Astrocyte of the hippocampus (primary cell): ENCODE results near the gene SCGN.

Source experiments
- DNase-seq: peaks from one replicate; pipeline ENCODE4 v3.0.0; 2011; ENCODE audit warnings: low read depth, low spot score

SCGN gene

GRCh38 chr6:25652007-25652515 lies at the start of gene SCGN:
Gene SCGN (plus strand): TSS chr6:25652215. CDS start chr6:25652404, 189 bp downstream.
- peak; percentile 86 for DNase-seq

- no peak for DNase-seq
Measured at GRCh38 chr6:25602674-25602982, 49.4 kb upstream of the SCGN start.

- no peak for DNase-seq
Measured at GRCh38 chr6:25603251-25603650, 48.8 kb upstream of the SCGN start.

- DNase-seq = no peak
Measured at GRCh38 chr6:25606151-25606550, 45.9 kb upstream of the SCGN start.

- no peak for DNase-seq
Measured at GRCh38 chr6:25608558-25609174, 43.3 kb upstream of the SCGN start.

- DNase-seq = no peak
Measured at GRCh38 chr6:25612666-25613065, 39.3 kb upstream of the SCGN start.

DNA sequence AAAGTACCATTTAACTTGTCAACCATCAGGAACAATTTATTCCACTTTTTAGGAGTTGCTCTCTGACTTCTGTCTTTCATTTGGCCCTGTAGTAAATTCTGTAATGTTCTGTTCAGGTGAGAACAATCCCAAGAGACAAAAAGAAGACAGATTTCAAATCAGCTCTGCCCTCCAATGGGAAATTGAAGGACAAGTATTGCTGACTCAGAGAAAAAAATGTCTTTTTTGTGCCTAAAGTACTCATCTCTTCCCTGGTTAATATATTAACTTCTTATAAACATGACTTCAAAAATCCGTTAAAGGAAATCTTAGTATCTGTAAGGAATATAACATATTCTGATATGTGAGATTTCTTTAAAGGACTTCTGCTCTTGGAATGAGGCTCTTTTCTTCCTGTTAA lies 38.6 kb upstream of the SCGN start:
- no peak for DNase-seq

DNA sequence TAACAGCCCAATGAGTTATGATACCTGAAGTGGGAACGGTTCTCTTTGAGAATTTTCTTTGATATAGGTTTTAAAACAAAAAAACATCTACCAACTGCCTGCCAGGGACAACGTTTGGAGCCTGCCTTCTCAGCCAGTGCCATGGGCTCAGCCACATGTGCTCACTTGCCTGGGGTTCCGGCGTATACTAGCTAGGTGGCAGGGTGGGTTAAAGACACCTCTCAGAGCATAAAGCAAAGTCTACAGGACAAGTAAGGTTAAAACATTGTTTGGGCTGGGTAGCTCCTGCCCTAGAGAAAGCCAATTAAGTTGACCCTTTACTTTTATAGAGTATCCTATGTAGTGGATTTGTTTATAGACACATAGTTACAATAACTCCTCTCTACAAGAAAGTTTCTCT lies 38.0 kb upstream of the SCGN start:
- DNase-seq = no peak

- DNase-seq = no peak
Measured at GRCh38 chr6:25615471-25615870, 36.5 kb upstream of the SCGN start.

DNA sequence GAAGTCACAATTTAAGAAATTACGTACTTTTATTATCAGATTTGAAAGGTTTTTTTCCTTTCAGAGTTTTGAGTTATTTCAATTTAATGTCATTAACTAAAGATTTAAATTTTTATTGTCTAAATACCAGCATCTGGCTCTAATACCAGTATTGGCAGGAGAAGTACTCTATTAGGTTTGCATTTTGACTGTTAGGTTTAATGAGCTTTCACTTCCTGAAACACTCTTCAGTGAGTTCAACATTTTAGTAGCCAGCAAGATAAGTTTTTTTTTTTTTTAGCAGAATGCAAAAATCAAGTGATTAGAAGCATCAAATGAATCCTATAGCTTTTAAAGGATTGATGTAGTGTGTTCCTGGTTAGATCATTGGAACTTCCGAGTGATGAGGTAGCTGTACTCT lies 34.0 kb upstream of the SCGN start:
- no peak for DNase-seq

DNA sequence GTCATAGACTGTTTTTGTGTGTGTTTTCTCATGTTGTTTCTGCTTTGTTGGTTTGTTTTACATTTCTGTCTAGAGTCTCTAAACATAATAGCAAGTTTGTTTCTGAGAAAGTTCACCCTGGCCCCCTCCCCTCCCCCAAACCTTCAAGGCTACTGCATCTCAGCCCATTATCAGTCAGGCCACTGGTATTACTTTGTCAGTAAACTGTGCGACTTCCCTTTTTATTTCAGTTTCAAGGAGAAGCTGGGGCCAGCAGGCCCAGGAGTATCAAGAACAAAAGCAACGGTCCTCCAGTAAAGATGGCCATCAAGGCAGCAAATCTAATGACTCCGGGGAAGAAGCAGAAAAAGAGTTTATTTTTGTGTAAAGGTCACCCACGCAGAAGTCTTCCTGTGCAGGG lies 32.8 kb upstream of the SCGN start:
- no peak for DNase-seq

- DNase-seq = no peak
Measured at GRCh38 chr6:25620391-25620790, 31.6 kb upstream of the SCGN start.

- DNase-seq = no peak
Measured at GRCh38 chr6:25623065-25623464, 28.9 kb upstream of the SCGN start.

- DNase-seq = peak; percentile 11
Measured at GRCh38 chr6:25623879-25624278, 28.1 kb upstream of the SCGN start.

DNA sequence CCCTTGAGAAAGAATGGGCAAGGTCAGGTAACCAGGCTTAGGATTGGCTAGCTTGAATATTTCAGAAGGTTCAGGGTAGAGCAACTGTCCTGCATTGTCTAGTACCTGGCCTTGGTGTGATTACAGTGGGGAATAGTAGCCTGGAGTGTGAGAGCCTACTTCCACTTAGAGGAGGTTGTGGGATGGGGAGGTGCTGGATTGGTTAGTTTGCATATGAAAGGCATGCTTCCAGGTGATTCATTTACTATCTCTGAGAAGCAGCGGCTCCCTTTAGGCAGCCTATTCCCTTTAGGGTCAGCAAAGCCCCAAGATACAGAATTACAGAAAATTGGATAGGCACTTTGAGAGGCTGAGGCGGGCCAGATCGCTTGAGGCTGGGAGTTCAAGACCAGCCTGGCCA lies 25.0 kb upstream of the SCGN start:
- DNase-seq = no peak

DNA sequence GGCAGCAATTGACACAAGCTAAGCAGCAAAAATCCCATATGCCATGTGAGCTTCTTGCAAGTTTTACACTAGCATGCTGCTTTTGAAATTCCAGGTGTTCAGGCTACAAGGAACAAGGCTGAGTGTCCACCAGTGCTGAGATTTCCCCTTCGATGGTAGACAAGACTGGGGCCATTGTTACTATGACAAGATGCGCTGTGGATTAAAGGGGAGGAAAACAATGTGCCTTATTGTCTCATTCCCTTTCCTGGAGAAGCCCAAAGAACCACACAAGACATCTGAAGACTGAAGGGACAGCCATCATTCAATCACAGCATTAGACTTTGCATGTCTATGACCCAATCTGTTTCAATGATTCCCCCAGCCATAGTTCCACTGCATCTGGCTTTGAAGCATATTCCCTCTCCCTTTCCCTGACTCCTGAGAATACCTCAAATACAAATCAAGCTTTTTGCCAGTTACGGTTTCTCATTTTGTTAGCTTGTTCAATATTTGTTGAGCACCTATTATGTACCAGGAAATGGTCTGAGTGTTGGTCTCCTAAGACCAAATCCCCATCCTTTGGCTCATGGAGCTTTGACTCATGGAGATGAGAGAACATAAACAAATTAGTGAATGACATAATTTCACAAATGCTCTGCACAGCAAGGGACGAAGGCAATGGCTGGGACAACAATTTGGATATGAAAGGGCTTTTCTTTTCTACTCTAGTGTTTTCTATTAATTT lies 23.4 kb upstream of the SCGN start:
- DNase-seq = no peak

DNA sequence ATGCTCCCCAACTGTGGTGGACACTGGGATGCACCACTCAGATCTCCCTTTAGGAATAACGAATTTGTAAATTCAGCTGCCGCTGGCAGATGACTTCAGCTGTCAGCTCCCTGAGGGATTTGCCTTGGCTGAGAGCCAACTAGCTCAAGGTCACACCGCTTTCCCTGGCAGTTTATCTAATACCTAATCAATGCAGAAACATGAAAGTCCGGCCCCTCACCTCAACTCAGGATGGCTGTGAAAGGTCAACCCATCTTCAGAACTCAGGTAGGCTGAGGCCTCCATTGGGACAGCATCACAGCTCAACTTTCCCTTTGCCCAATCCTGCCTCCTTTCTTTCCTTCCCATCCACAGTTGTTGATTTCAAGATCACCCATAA lies 22.8 kb upstream of the SCGN start:
- DNase-seq = no peak

GRCh38 chr6:25630508-25631278 lies 21.3 kb upstream of the SCGN start:
- no peak for DNase-seq

DNA sequence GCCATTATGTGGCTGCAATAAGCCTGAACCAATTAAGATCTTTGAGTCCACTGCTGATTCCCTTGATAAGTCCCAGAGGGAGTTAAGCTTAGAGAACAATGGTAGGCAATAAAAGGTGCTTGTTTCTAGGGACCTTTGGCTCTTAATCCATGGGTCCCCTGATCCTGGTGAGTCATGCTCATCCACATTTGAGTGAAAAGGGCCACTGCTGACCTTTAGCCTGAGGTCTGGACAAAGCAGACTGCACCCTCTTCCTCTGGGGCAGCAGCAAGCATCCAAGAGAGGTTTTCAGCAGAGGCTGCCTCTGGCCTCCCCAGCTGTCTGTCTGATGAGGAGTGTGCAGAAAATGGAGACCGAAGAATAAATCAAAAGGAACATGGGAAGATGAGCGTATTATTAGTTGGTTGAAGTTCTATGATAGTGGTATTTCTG lies 16.1 kb upstream of the SCGN start:
- no peak for DNase-seq

DNA sequence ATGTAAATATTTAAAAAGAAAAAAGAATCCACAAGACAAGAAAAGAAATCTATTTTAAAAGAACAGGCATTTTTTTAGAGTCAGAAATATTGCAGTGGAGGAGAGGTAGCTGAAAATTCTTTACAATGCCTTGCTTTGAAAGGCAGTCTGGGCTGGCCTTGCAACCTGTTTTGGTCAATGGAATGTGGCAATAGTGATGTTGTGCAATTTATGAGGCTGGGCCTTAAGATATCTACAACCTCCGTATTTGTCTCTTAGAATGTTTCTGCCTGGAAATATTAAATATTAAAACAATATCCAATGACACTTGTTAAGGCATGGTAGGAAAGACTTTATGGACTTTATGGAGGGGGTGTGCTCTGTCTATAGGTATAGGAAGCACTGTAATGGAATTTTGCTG lies 14.8 kb upstream of the SCGN start:
- no peak for DNase-seq

DNA sequence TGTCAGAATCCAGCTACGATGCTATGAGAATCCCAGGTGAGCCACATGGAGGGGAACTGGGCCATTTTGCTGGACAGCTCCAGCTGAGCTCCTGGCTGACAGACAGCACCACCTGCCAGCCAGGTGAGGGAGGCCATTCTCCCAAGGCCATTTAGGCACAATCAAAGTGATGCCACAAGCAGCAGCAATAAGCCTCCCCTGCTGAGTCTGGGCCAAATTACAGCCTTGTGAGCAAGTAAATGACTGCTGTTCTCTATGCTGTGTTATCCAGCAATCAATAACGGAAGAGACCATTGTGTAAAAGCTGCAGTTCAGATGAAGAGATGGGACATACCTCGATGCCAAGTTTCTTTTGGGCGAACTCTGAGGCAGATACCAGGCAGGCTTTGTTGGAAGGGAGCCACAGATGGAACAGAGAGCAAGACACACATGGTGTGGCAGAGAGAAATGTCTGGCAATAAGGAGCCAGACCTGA lies 14.0 kb upstream of the SCGN start:
- DNase-seq = no peak

GRCh38 chr6:25639653-25640052 lies 12.4 kb upstream of the SCGN start:
- no peak for DNase-seq

GRCh38 chr6:25640446-25640845 lies 11.6 kb upstream of the SCGN start:
- DNase-seq = no peak
